ENCODE results near the gene CDK11A.
"Not testable (repeated sequence)": the region's sequence is repeated elsewhere in the genome, so short reads cannot be mapped to it uniquely, and the experiment has no call there.

Gene CDK11A

DNA sequence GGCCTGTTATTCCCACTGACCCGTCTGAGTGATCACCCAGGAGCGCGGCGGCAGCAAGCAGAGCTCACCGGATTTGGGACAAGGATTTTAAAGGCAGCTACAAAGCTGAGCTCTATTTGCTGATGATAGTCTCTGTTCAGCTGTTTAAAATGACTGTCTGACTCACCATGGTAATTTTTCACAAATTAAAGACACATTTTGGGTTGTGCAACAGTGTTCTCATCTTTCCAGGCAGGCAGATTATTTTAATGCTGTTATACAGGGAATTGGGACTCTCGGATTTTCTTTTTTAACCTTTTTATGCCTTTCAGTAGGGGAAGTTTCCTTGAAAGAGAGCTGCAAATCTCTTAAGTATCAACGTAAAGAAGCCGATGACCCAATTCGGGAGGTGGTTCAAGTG, 61.8 kb downstream of the CDK11A start:
- DNase-seq, result not testable (repeated sequence)

GRCh38 chr1:1658583-1659549, 65.3 kb downstream of the CDK11A start, which contains the start of gene CDK11B:
Gene CDK11B (minus strand): TSS chr1:1659004. CDS start chr1:1657485, 1,519 bp downstream.
- peak; percentile 86 to 97 (median 94) for DNase-seq

All from stimulated activated naive CD4-positive, alpha-beta T cell (primary cell).